Fibroblast of skin of left biceps (primary cell): ENCODE results near the gene SMIM43.
"Not testable (repeated sequence)": the region's sequence is repeated elsewhere in the genome, so short reads cannot be mapped to it uniquely, and the experiment has no call there.

Experiments used
- DNase-seq, 2 experiments: peaks; one replicate each; pipeline ENCODE4 v3.0.0-alpha.2; 2013; ENCODE audit warnings: low read depth in 2 of 2

SMIM43 gene

GRCh38 chr4:121783210-121783609 is 18.2 kb upstream of the SMIM43 start:
- no peak for DNase-seq

GRCh38 chr4:121778991-121779628 is 14.1 kb upstream of the SMIM43 start:
- DNase-seq, result peak in 1 of 2 experiments; percentile 35

GRCh38 chr4:121777625-121778024 is 12.7 kb upstream of the SMIM43 start:
- DNase-seq, result no peak

- no peak for DNase-seq
Observed at GRCh38 chr4:121776610-121777401, 11.8 kb upstream of the SMIM43 start.

- no peak for DNase-seq
Observed at GRCh38 chr4:121773883-121774282, 8.9 kb upstream of the SMIM43 start.

- DNase-seq, result no peak
Observed at GRCh38 chr4:121771869-121772268, 6.9 kb upstream of the SMIM43 start.

- DNase-seq, result no peak
Observed at GRCh38 chr4:121769341-121769740, 4.4 kb upstream of the SMIM43 start.

- DNase-seq, result no peak
Observed at GRCh38 chr4:121767166-121767565, 2.2 kb upstream of the SMIM43 start.

GRCh38 chr4:121765971-121766538 is 1.1 kb upstream of the SMIM43 start:
- no peak for DNase-seq

GRCh38 chr4:121765368-121765705 is 373 bp upstream of the SMIM43 start:
- no peak for DNase-seq

- DNase-seq, result no peak
Observed at GRCh38 chr4:121764303-121764701, 662 bp downstream of the SMIM43 start.

GRCh38 chr4:121760205-121760604 is 4.8 kb downstream of the SMIM43 start:
- no peak for DNase-seq

- DNase-seq, result no peak
Observed at GRCh38 chr4:121758925-121759568, 5.9 kb downstream of the SMIM43 start.

GRCh38 chr4:121752142-121752541 is 12.8 kb downstream of the SMIM43 start:
- DNase-seq, result not testable (repeated sequence)

- DNase-seq, result no peak
Observed at GRCh38 chr4:121749225-121749624, 15.7 kb downstream of the SMIM43 start.

- no peak for DNase-seq
Observed at GRCh38 chr4:121742794-121743193, 22.2 kb downstream of the SMIM43 start.

GRCh38 chr4:121741751-121742150 is 23.2 kb downstream of the SMIM43 start:
- DNase-seq, result no peak

- DNase-seq, result no peak
Observed at GRCh38 chr4:121740796-121741409, 24.1 kb downstream of the SMIM43 start.

GRCh38 chr4:121739575-121739974 is 25.4 kb downstream of the SMIM43 start:
- no peak for DNase-seq

GRCh38 chr4:121738780-121739535 is 26.0 kb downstream of the SMIM43 start:
- peak; percentile 64 to 66 for DNase-seq

GRCh38 chr4:121737846-121738554 is 27.0 kb downstream of the SMIM43 start:
- no peak for DNase-seq
